H1 (cell line): ENCODE measurements around the gene CHRD. TPM values are rescaled to one million over a fixed set of nuclear protein-coding genes. Genes with fewer than 3 reads are reported as not detected.
A peak's percentile ranks its signal among the peaks of the same experiment; 100 is the strongest.

Source experiments
- BACH1 ChIP-seq: IDR thresholded peaks from 2 replicates; pipeline ENCODE4 v1.6.1; 2012; ENCODE audit warnings: low read length, improper control_type of control experiment
- CBX5 ChIP-seq: fragments of 300-800, 300-1000 bp; sonication (generic); IDR thresholded peaks from 2 replicates; pipeline ENCODE4 v1.7.1; 2016; ENCODE audit warnings: antibody characterized with exemption, low read length, low read depth
- CTCF ChIP-seq, 3 experiments: IDR thresholded peaks; 1 replicate in 2 of 3; 2 replicates in 1 of 3; pipeline versions ENCODE4 v1.5.1 to v1.6.1; 2011; ENCODE audit warnings: low read length in 3 of 3, mild to moderate bottlenecking in 3 of 3, inconsistent platforms in 2 of 3, low read depth in 1 of 3, moderate library complexity in 1 of 3; ENCODE audit not compliant: insufficient read depth in 1 of 3; ENCODE audit errors: control extremely low read depth in 1 of 3
- EP300 ChIP-seq, 2 experiments: IDR thresholded peaks; 1 replicate in 1 of 2; 2 replicates in 1 of 2; pipeline ENCODE4 v1.6.1; 2011 to 2012; ENCODE audit warnings: low read depth in 2 of 2, low read length in 2 of 2, mild to moderate bottlenecking in 2 of 2, borderline replicate concordance in 1 of 2, inconsistent platforms in 1 of 2, moderate library complexity in 1 of 2
- EZH2 ChIP-seq: fragments of 200-600 bp; sonication (generic); IDR thresholded peaks from 2 replicates; pipeline ENCODE4 v1.7.1; 2012; ENCODE audit warnings: low read depth, mild to moderate bottlenecking, moderate library complexity, low read length, inconsistent platforms; ENCODE audit not compliant: severe bottlenecking
- HDAC6 ChIP-seq: IDR thresholded peaks from one replicate; pipeline ENCODE4 v1.7.1; 2012; ENCODE audit warnings: low read depth, mild to moderate bottlenecking, inconsistent platforms, low read length, moderate library complexity
- KDM4A ChIP-seq: IDR thresholded peaks from one replicate; pipeline ENCODE4 v1.7.1; 2012; ENCODE audit warnings: low read depth, mild to moderate bottlenecking, moderate library complexity, low read length, inconsistent platforms; ENCODE audit not compliant: severe bottlenecking
- KDM5A ChIP-seq: fragments of 200-600 bp; IDR thresholded peaks from 2 replicates; pipeline ENCODE4 v1.7.1; 2012; ENCODE audit warnings: mild to moderate bottlenecking, low read length, inconsistent platforms, mixed read lengths
- NRF1 ChIP-seq: IDR thresholded peaks from 2 replicates; pipeline ENCODE4 v1.6.1; 2011; ENCODE audit warnings: mild to moderate bottlenecking, low read depth, low read length, improper control_type of control experiment
- POLR2A ChIP-seq, 2 experiments: IDR thresholded peaks; 1 replicate in 1 of 2; 2 replicates in 1 of 2; pipeline ENCODE4 v1.6.1; 2011; ENCODE audit warnings: low read depth in 2 of 2, low read length in 2 of 2, mild to moderate bottlenecking in 2 of 2; ENCODE audit errors: control extremely low read depth in 1 of 2
- POLR2AphosphoS5 ChIP-seq: IDR thresholded peaks from 2 replicates; pipeline ENCODE4 v1.6.1; 2011; ENCODE audit warnings: low read depth, low read length
- POU5F1 ChIP-seq: IDR thresholded peaks from 2 replicates; pipeline ENCODE4 v1.6.1; 2011; ENCODE audit warnings: low read depth, mild to moderate bottlenecking, low read length, moderate library complexity
- RAD21 ChIP-seq, 2 experiments: IDR thresholded peaks in 1 of 2; conservative IDR thresholded peaks in 1 of 2; 2 replicates each; pipeline ENCODE4 v1.6.1; 2011; ENCODE audit warnings: low read depth in 2 of 2, low read length in 2 of 2, improper control_type of control experiment in 1 of 2, inconsistent platforms in 1 of 2, mild to moderate bottlenecking in 1 of 2, moderate library complexity in 1 of 2
- RBBP5 ChIP-seq: IDR thresholded peaks from 2 replicates; pipeline ENCODE4 v1.7.1; 2012; ENCODE audit warnings: low read depth, mild to moderate bottlenecking, inconsistent platforms, low read length, moderate library complexity, borderline replicate concordance
- SIN3A ChIP-seq, 2 experiments: IDR thresholded peaks in 1 of 2; conservative IDR thresholded peaks in 1 of 2; 2 replicates each; pipeline ENCODE4 v1.6.1; 2011 to 2012; ENCODE audit warnings: low read length in 2 of 2, improper control_type of control experiment in 1 of 2, low read depth in 1 of 2, mild to moderate bottlenecking in 1 of 2
- SRF ChIP-seq: IDR thresholded peaks from 2 replicates; pipeline ENCODE4 v1.6.1; 2011; ENCODE audit warnings: mild to moderate bottlenecking, low read depth, low read length, moderate library complexity
- TAF7 ChIP-seq: optimal IDR thresholded peaks from 2 replicates; pipeline ENCODE3; 2011; ENCODE audit warnings: low read depth, mild to moderate bottlenecking, inconsistent platforms, low read length, moderate library complexity, borderline replicate concordance
- TBP ChIP-seq: IDR thresholded peaks from 2 replicates; pipeline ENCODE4 v1.6.1; 2011; ENCODE audit warnings: low read depth, low read length, improper control_type of control experiment
- ZNF274 ChIP-seq: IDR thresholded peaks from 2 replicates; pipeline ENCODE4 v1.7.0; 2012; ENCODE audit warnings: low read length, borderline replicate concordance; ENCODE audit errors: extremely low read depth
- polyA plus RNA-seq, 7 experiments: library from polyadenylated mRNA; depleted of rRNA in 3 of 7; stranded (reverse) in 5 of 7; unstranded in 2 of 7; fragments of >200 nt in 5 of 7; fragments of 200-250 nt in 2 of 7; gene quantifications; 1 replicate in 5 of 7; 2 replicates in 1 of 7; 4 replicates in 1 of 7; pipeline versions ENCODE4 v1.2.1 to v1.2.3, GENCODE V29; 2011 to 2013; ENCODE audit warnings: missing spikeins in 2 of 7, mixed read lengths in 2 of 7
- total RNA-seq: library from RNA; stranded (reverse); fragmentation: NEBNext Ultra II Directional; extraction: Animal tissue kit (Norgen Biotek cat#: 25700); gene quantifications from 2 replicates; pipeline ENCODE4 v1.2.1, GENCODE V29; 2021
- TF ChIP-seq, protein P1 (sequence below): IDR thresholded peaks from 2 replicates; pipeline ENCODE4 v1.6.1; 2012; ENCODE audit warnings: inconsistent platforms

CHRD gene
- total and polyA plus RNA-seq, 2 of the 8 experiments (the other 6 are each of a cell fraction or from before 2014, with no cell fraction given), result 0.62 to 0.86 TPM

DNA sequence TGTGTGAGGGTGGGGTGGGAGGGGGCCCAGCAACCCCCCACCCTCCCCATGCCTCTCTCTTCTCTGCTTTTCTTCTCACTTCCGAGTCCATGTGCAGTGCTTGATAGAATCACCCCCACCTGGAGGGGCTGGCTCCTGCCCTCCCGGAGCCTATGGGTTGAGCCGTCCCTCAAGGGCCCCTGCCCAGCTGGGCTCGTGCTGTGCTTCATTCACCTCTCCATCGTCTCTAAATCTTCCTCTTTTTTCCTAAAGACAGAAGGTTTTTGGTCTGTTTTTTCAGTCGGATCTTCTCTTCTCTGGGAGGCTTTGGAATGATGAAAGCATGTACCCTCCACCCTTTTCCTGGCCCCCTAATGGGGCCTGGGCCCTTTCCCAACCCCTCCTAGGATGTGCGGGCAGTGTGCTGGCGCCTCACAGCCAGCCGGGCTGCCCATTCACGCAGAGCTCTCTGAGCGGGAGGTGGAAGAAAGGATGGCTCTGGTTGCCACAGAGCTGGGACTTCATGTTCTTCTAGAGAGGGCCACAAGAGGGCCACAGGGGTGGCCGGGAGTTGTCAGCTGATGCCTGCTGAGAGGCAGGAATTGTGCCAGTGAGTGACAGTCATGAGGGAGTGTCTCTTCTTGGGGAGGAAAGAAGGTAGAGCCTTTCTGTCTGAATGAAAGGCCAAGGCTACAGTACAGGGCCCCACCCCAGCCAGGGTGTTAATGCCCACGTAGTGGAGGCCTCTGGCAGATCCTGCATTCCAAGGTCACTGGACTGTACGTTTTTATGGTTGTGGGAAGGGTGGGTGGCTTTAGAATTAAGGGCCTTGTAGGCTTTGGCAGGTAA is 34.3 kb upstream of the CHRD start (continued):
- TF ChIP-seq EZH2, result no peak
- TF ChIP-seq TAF7, result no peak
- TF ChIP-seq KDM5A, result no peak
- no peak for TF ChIP-seq POLR2A (IDR thresholded peaks at IDR 0.05; ENCODE audit: control extremely low read depth in 1 of 2, low read depth in 2 of 2, low read length in 2 of 2)
- TF ChIP-seq CTCF (IDR thresholded peaks at IDR 0.05; ENCODE audit: control extremely low read depth in 1 of 3, insufficient read depth in 1 of 3, low read depth in 1 of 3, low read length in 3 of 3), result peak in 2 of 3 experiments; percentile 63 to 78; a peak in 3 of 4 replicates
- TF ChIP-seq KDM4A, result no peak
- no peak for TF ChIP-seq BACH1
- peak; percentile 53; the same call in 1 of the 2 replicates for TF ChIP-seq POLR2AphosphoS5
- TF ChIP-seq TBP, result no peak
- peak; percentile 92 to 93 for TF ChIP-seq SIN3A (conservative IDR thresholded peaks at IDR 0.05 in 1 of 2, IDR thresholded peaks at IDR 0.05 in 1 of 2; ENCODE audit: low read depth in 1 of 2, low read length in 2 of 2)
- no peak for TF ChIP-seq HDAC6
- no peak for TF ChIP-seq NRF1
- TF ChIP-seq RAD21 (IDR thresholded peaks at IDR 0.05 in 1 of 2, conservative IDR thresholded peaks at IDR 0.05 in 1 of 2; ENCODE audit: low read depth in 2 of 2, low read length in 2 of 2), result peak; percentile 28 to 53; a peak in 3 of 4 replicates
- TF ChIP-seq ZNF274, result no peak
- TF ChIP-seq, protein P1, sequence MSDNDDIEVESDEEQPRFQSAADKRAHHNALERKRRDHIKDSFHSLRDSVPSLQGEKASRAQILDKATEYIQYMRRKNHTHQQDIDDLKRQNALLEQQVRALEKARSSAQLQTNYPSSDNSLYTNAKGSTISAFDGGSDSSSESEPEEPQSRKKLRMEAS, result 0 out of 2 replicates have a peak, but pooled peaks have one; percentile 37
- no peak for TF ChIP-seq POU5F1
- 0 out of 3 replicates have a peak, but pooled peaks of 1 of the 2 experiments have one; percentile 38 for TF ChIP-seq EP300 (IDR thresholded peaks at IDR 0.05; ENCODE audit: borderline replicate concordance in 1 of 2, low read depth in 2 of 2, low read length in 2 of 2)
- TF ChIP-seq CBX5, result no peak
- TF ChIP-seq SRF, result no peak
- TF ChIP-seq RBBP5, result no peak
